ENCODE results near the gene PTPRD.

PTPRD gene

GRCh38 chr9:8531826-8532415 is 2080.9 kb downstream of the PTPRD start:
- ChIA-PET POLR2A (no interaction called here), CTCF (no interaction called here)
- no peak for DNase-seq (ENCODE audit: low read depth, low spot score)
- H3K4me3 ChIP-seq (ENCODE audit: low read depth, low read length), result no peak overlapping the region
- TF ChIP-seq, protein P1, sequence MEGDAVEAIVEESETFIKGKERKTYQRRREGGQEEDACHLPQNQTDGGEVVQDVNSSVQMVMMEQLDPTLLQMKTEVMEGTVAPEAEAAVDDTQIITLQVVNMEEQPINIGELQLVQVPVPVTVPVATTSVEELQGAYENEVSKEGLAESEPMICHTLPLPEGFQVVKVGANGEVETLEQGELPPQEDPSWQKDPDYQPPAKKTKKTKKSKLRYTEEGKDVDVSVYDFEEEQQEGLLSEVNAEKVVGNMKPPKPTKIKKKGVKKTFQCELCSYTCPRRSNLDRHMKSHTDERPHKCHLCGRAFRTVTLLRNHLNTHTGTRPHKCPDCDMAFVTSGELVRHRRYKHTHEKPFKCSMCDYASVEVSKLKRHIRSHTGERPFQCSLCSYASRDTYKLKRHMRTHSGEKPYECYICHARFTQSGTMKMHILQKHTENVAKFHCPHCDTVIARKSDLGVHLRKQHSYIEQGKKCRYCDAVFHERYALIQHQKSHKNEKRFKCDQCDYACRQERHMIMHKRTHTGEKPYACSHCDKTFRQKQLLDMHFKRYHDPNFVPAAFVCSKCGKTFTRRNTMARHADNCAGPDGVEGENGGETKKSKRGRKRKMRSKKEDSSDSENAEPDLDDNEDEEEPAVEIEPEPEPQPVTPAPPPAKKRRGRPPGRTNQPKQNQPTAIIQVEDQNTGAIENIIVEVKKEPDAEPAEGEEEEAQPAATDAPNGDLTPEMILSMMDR (IDR thresholded peaks at IDR 0.05; ENCODE audit: insufficient read depth, low read length, missing control alignments), result no peak

DNA sequence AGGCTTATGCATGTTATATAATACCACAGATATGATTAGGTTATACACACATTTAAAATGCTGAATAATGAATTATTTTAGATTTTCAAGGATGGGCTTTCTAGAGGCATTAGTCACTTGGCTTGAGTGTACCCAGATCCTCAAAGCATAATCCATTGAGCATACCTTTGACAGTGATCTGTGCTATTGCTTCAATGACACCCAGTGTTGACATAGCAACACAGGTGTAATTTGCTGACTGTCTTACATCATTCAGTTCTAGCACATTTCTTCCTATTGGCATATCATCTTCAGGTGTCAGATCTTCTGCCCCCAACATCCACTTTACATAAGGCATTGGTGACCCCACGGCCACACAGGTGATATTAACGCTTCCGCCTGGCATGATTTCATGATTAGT is 2091.7 kb downstream of the PTPRD start:
- TF ChIP-seq, protein P1 (IDR thresholded peaks at IDR 0.05; ENCODE audit: insufficient read depth, low read length, missing control alignments), result no peak
- DNase-seq (ENCODE audit: low read depth, low spot score), result no peak
- CTCF ChIA-PET, result no interaction called here
- H3K4me3 ChIP-seq (ENCODE audit: low read depth, low read length), result no peak overlapping the region
- POLR2A ChIA-PET, result no interaction called here

DNA sequence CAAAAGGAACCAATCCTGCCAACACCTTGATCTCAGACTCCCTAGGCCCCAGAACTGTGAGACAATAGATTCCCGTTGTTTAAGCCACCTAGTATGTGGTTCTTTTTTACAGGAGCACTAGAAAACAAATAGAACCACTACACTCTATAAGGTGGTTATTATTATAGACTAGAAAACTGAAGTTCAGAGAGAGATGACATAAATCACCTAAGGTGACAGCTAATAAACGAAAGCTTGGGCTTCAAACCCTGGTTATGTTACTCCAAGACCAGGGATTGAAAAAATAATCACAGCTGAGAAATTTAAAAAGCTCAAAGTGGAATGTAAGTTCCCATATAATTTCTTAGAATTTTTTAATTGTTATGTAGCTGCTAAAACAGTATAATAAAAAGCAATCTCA is 2097.1 kb downstream of the PTPRD start:
- H3K4me3 ChIP-seq (ENCODE audit: low read depth, low read length), result no peak overlapping the region
- no peak for DNase-seq (ENCODE audit: low read depth, low spot score)
- CTCF ChIA-PET, result no interaction called here
- POLR2A ChIA-PET, result no interaction called here
- TF ChIP-seq, protein P1 (IDR thresholded peaks at IDR 0.05; ENCODE audit: insufficient read depth, low read length, missing control alignments), result no peak

DNA sequence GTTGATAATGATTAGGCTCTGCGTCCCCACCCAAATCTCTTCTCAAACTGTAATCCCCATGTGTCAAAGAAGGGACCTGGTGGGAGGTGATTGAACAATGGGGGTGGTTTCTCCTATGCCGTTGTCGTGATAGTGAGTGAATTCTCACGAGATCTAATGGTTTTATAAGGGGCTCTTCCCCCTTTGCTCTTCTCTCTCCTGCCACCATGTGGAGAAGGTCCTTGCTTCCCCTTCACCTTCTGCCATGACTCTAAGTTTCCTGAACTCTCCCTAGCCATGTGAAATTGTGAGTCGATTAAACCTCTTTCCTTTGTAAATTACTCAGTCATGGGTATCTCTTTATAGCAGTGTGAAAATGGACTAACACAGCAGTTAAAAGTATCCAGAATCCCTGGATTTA is 2098.0 kb downstream of the PTPRD start:
- DNase-seq (ENCODE audit: low read depth, low spot score), result no peak
- TF ChIP-seq, protein P1 (IDR thresholded peaks at IDR 0.05; ENCODE audit: insufficient read depth, low read length, missing control alignments), result no peak
- CTCF ChIA-PET, result no interaction called here
- POLR2A ChIA-PET, result no interaction called here
- no peak overlapping the region for H3K4me3 ChIP-seq (ENCODE audit: low read depth, low read length)

DNA sequence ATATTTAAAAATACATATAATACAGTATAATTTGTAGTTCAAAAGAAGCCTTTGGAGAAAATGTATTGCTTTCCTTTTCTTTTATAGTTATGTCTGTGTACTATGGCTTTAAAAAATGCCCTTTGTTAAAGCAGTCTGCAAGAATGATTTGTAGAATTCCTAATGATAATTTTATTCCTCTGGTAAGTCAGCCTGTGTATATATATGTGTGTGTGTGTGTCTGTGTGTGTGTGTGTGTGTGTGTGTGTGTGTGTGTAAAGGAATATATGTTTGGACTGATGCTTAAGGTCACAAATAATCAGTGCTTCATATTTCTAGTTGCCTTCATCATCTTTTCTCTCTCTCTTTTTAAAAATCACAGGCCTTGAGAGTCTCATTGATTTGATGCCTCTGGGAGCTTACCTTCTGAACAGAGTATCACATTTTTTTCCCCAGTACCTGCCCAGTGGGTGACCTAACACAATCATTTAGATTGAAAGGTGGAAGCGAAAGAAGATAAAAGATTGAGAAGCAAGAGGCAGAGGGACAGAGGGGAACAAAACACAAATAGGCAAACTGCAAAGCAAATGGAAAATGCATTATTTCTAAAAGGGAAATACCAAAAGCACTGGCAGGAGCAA is 2104.0 kb downstream of the PTPRD start:
- TF ChIP-seq, protein P1 (IDR thresholded peaks at IDR 0.05; ENCODE audit: insufficient read depth, low read length, missing control alignments), result no peak
- CTCF ChIA-PET, result no interaction called here
- no peak for DNase-seq (ENCODE audit: low read depth, low spot score)

GRCh38 chr9:8494571-8494970 is 2118.2 kb downstream of the PTPRD start:
- no peak overlapping the region for H3K4me3 ChIP-seq (ENCODE audit: low read depth, low read length)
- CTCF ChIA-PET, result no interaction called here
- POLR2A ChIA-PET, result no interaction called here
- no peak for DNase-seq (ENCODE audit: low read depth, low spot score)
- TF ChIP-seq, protein P1 (IDR thresholded peaks at IDR 0.05; ENCODE audit: insufficient read depth, low read length, missing control alignments), result no peak

More for the DNA sequence above, 2104.0 kb downstream of the PTPRD start:
- no peak overlapping the region for H3K4me3 ChIP-seq (ENCODE audit: low read depth, low read length)
- POLR2A ChIA-PET, result no interaction called here

Measured in AG04449 (cell line).